HEK293 (cell line): ENCODE results near the gene PLIN5.

ENCODE experiments used
- CTCF ChIA-PET: fragments of 350-600 bp; formaldehyde crosslinking; extraction: SDS; loops from one replicate; lab custom pipeline; 2021; ENCODE audit warnings: antibody characterized with exemption; lab: Yijun Ruan, JAX
- POLR2A ChIA-PET: fragments of 300-600 bp; formaldehyde crosslinking; extraction: SDS; loops from one replicate; lab custom pipeline; 2020; ENCODE audit warnings: antibody characterized with exemption, inconsistent platforms; lab: Yijun Ruan, JAX
- H3K27ac ChIP-seq: fragments of 200-500 bp; sonication (Bioruptor generic); 2 replicates; pipeline ENCODE4 v1.5.1; 2014; ENCODE audit warnings: low read depth, low read length, control low read depth, inconsistent platforms; ENCODE audit errors: extremely low read depth
- H3K36me3 ChIP-seq, 2 experiments: fragments of 200-500 bp in 1 of 2; sonication (Bioruptor generic) in 1 of 2; 1 replicate in 1 of 2; 2 replicates in 1 of 2; pipeline ENCODE4 v1.5.1; 2014 to 2017; ENCODE audit warnings: inconsistent platforms in 2 of 2, low read length in 2 of 2; ENCODE audit not compliant: control insufficient read depth in 2 of 2, insufficient read depth in 1 of 2
- H3K4me1 ChIP-seq: fragments of 200-500 bp; sonication (Bioruptor generic); 2 replicates; pipeline ENCODE4 v1.5.1; 2014; ENCODE audit warnings: mild to moderate bottlenecking, low read length, inconsistent platforms; ENCODE audit not compliant: control insufficient read depth, insufficient read depth
- H3K4me3 ChIP-seq: 2 replicates; pipeline ENCODE4 v1.5.1; 2011; ENCODE audit warnings: low read depth, mild to moderate bottlenecking, control low read depth, low read length, moderate library complexity
- H3K9me3 ChIP-seq: fragments of 200-500 bp; sonication (Bioruptor generic); 2 replicates; pipeline ENCODE4 v1.5.1; 2014; ENCODE audit warnings: low read depth, low read length, inconsistent platforms; ENCODE audit not compliant: control insufficient read depth, insufficient read depth
- GFI1B ChIP-seq: fragments of 450-650 bp; formaldehyde crosslinking; IDR thresholded peaks from 2 replicates; pipeline ENCODE4 v1.5.1; 2016; ENCODE audit warnings: missing biosample characterization, missing genetic modification characterization
- IKZF3 ChIP-seq: fragments of 450-650 bp; IDR thresholded peaks from 2 replicates; pipeline ENCODE4 v1.5.0; 2018; ENCODE audit warnings: missing biosample characterization, mild to moderate bottlenecking, missing genetic modification characterization, moderate library complexity
- KLF10 ChIP-seq: fragments of 450-650 bp; IDR thresholded peaks from 2 replicates; pipeline ENCODE4 v1.5.1; 2018; ENCODE audit warnings: missing biosample characterization, mild to moderate bottlenecking, missing genetic modification characterization
- KLF7 ChIP-seq: fragments of 450-650 bp; formaldehyde crosslinking; IDR thresholded peaks from 2 replicates; pipeline ENCODE4 v1.5.1; 2016; ENCODE audit warnings: missing biosample characterization, missing genetic modification characterization, borderline replicate concordance
- MEIS1 ChIP-seq: sonication (generic); formaldehyde crosslinking; IDR thresholded peaks from 2 replicates; pipeline ENCODE4 v1.8.1; 2022; ENCODE audit warnings: missing genetic modification reagents, mild to moderate bottlenecking, borderline replicate concordance
- PATZ1 ChIP-seq: fragments of 450-650 bp; formaldehyde crosslinking; IDR thresholded peaks from 2 replicates; pipeline ENCODE4 v1.5.1; 2016; ENCODE audit warnings: missing biosample characterization, missing genetic modification characterization
- SCRT1 ChIP-seq: fragments of 450-650 bp; formaldehyde crosslinking; IDR thresholded peaks from 2 replicates; pipeline ENCODE4 v1.5.1; 2016; ENCODE audit warnings: missing biosample characterization, missing genetic modification characterization, borderline replicate concordance
- ZFP3 ChIP-seq: fragments of 450-650 bp; formaldehyde crosslinking; IDR thresholded peaks from 2 replicates; pipeline ENCODE4 v1.5.1; 2016; ENCODE audit warnings: low read depth, missing biosample characterization, missing genetic modification characterization
- ZNF133 ChIP-seq: fragments of 450-650 bp; formaldehyde crosslinking; IDR thresholded peaks from 2 replicates; pipeline ENCODE4 v1.5.1; 2016; ENCODE audit warnings: missing biosample characterization, missing genetic modification characterization
- ZNF148 ChIP-seq: fragments of 450-650 bp; formaldehyde crosslinking; IDR thresholded peaks from 2 replicates; pipeline ENCODE4 v1.5.0; 2017; ENCODE audit warnings: missing biosample characterization, missing genetic modification characterization, borderline replicate concordance
- ZNF211 ChIP-seq: fragments of 450-650 bp; formaldehyde crosslinking; IDR thresholded peaks from 2 replicates; pipeline ENCODE4 v1.5.1; 2016; ENCODE audit warnings: low read depth, missing biosample characterization, missing genetic modification characterization
- ZNF221 ChIP-seq: fragments of 450-650 bp; formaldehyde crosslinking; IDR thresholded peaks from 2 replicates; pipeline ENCODE4 v1.5.1; 2017; ENCODE audit warnings: missing biosample characterization, missing genetic modification characterization, borderline replicate concordance
- ZNF23 ChIP-seq: fragments of 450-650 bp; formaldehyde crosslinking; IDR thresholded peaks from 2 replicates; pipeline ENCODE4 v1.5.1; 2016; ENCODE audit warnings: missing biosample characterization, missing genetic modification characterization, borderline replicate concordance
- ZNF37A ChIP-seq: fragments of 450-650 bp; IDR thresholded peaks from 2 replicates; pipeline ENCODE4 v1.5.1; 2018; ENCODE audit warnings: missing biosample characterization, missing genetic modification characterization
- ZNF623 ChIP-seq: fragments of 450-650 bp; formaldehyde crosslinking; IDR thresholded peaks from 2 replicates; pipeline ENCODE4 v1.5.1; 2016; ENCODE audit warnings: missing biosample characterization, missing genetic modification characterization
- ZNF747 ChIP-seq: fragments of 450-650 bp; formaldehyde crosslinking; IDR thresholded peaks from 2 replicates; pipeline ENCODE4 v1.5.1; 2016; ENCODE audit warnings: missing biosample characterization, missing genetic modification characterization
- ZSCAN23 ChIP-seq: fragments of 450-650 bp; formaldehyde crosslinking; IDR thresholded peaks from 2 replicates; pipeline ENCODE4 v1.5.1; 2016; ENCODE audit warnings: missing biosample characterization, missing genetic modification characterization

The PLIN5 gene

GRCh38 chr19:4510435-4511255 is 24.4 kb downstream of the PLIN5 start (continued):
- TF ChIP-seq PATZ1 (no peak), ZNF211 (tag by site-specific recombination) (no peak)

GRCh38 chr19:4508698-4509097 is 26.3 kb downstream of the PLIN5 start:
- Histone ChIP-seq H3K4me3 (no peak overlapping the region), H3K4me1 (no peaks in the 10 kb centered on the region), H3K9me3 (no peaks in the 10 kb centered on the region), H3K36me3 (peaks cover 0 to 29% of the 10 kb centered on the region in 2 experiments; a peak in 2 of 3 replicates), H3K27ac (no peak overlapping the region)
- ChIA-PET CTCF (interaction anchor here (0.5 to 3.6 kb wide), 4 partner anchors 12 to 33 kb away, joined by 3 to 24 read pairs (median 4); no protein-coding TSS in a partner anchor), POLR2A (interaction anchor here (0.8 kb wide), 1 partner anchor 37 kb away, joined by 3 read pairs; the partner anchor contains the start of gene HDGFL2)
- TF ChIP-seq ZNF221 (no peak), ZNF133 (tag by site-specific recombination) (no peak), IKZF3 (tag by site-specific recombination) (no peak), ZFP3 (tag by site-specific recombination) (no peak), ZNF23 (tag by site-specific recombination) (no peak), MEIS1 (CRISPR knock-in tag) (no peak), ZNF623 (tag by site-specific recombination) (no peak), KLF10 (tag by site-specific recombination) (no peak), ZNF148 (tag by site-specific recombination) (no peak)

GRCh38 chr19:4507804-4508203 is 27.2 kb downstream of the PLIN5 start:
- H3K36me3 ChIP-seq, result peaks cover 0 to 38% of the 10 kb centered on the region in 2 experiments; a peak in 2 of 3 replicates
- POLR2A ChIA-PET, result no interaction called here
- H3K9me3 ChIP-seq, result no peaks in the 10 kb centered on the region
- no peak for TF ChIP-seq SCRT1 (tag by site-specific recombination)
- no peak for TF ChIP-seq ZSCAN23 (tag by site-specific recombination)
- no peak for TF ChIP-seq KLF7 (tag by site-specific recombination)
- no peak for TF ChIP-seq PATZ1
- TF ChIP-seq ZNF747, result no peak
- TF ChIP-seq GFI1B (tag by site-specific recombination), result no peak
- TF ChIP-seq ZNF37A (tag by site-specific recombination), result no peak
- TF ChIP-seq, all 188 proteins: peak for 0
- CTCF ChIA-PET, result interaction anchor here (0.6 to 3.6 kb wide), 3 partner anchors 13 to 815 kb away, joined by 4 to 24 read pairs (median 5); no protein-coding TSS in a partner anchor
- H3K4me1 ChIP-seq, result no peaks in the 10 kb centered on the region
- no peak overlapping the region for H3K4me3 ChIP-seq
- H3K27ac ChIP-seq, result no peak overlapping the region
